Pulmonary artery endothelial cell (primary cell): Measurements from ENCODE around the gene TMEM41A. TPM values are rescaled to one million over a fixed set of nuclear protein-coding genes. Genes with fewer than 3 reads are reported as not detected.
"Not testable (repeated sequence)": the region's sequence is repeated elsewhere in the genome, so short reads cannot be mapped to it uniquely, and the experiment has no call there.

ENCODE experiments used
- DNase-seq: peaks from one replicate; pipeline ENCODE4 v3.0.0-alpha.2; 2011; ENCODE audit warnings: low read depth, low spot score
- total RNA-seq: library from RNA; depleted of rRNA; stranded (reverse); fragments of >200 nt; gene quantifications from 2 replicates; pipeline ENCODE4 v1.2.3, GENCODE V29; 2014

Gene TMEM41A
- total RNA-seq, 1 donor from 2014 or later, result 12.7 TPM

DNA sequence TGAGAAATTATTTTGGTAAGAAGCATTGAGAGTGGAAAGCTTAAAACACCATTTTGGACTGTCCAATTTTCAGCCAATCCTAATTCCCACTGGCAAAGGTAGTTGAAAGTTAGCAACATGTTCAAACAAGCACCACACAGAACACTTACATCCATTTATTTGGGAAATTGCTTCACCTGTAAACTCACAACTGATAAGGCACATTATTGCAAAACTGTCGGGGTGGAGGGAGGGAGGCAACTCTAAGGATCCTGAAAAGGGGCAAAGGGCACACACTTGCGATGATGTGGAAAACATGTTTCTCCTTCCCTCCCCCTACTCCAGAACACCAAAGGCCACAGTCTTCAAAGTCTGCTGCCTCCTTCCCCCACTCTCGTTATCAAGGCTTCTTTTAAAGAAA lies 9.4 kb downstream of the TMEM41A start:
- DNase-seq, result no peak

DNA sequence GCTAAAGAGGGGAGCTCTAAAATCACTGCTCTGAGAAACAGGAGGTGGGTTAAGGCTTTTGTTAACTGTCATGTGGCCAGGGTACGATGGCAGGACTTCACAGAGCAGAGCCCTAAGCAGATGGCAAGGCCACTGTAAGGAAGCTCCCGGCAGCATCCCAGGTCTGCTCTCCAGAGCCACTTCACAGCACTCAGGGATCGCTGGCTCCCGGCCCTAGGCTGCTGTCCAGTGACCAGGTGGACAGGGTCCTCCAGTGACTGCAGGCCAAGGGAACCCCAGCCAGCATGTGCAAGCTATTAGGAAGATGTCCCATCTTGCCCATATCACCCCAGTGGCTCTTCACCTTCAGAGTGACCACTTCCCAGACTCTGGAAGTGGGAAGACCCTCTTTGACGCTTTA lies 10.4 kb downstream of the TMEM41A start:
- no peak for DNase-seq

DNA sequence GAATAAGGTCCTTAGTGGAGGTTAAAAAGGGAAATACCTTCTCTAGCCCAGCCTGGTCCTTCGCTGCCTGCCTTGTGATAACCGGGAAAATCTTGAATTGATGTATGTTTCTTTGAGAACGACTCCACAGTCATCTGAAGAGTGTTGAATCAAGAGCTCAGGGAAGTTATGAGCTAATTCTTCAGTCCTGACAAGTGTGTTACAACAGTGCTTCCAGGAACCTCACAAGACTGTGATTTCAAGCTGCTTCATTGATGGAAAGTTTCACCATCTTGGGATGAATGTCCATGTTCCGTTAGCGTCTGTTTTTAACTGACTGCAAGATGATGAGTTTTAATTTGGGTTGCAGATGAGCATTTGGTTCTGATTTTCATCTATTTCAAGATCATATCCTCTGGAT lies 12.4 kb downstream of the TMEM41A start:
- no peak for DNase-seq

DNA sequence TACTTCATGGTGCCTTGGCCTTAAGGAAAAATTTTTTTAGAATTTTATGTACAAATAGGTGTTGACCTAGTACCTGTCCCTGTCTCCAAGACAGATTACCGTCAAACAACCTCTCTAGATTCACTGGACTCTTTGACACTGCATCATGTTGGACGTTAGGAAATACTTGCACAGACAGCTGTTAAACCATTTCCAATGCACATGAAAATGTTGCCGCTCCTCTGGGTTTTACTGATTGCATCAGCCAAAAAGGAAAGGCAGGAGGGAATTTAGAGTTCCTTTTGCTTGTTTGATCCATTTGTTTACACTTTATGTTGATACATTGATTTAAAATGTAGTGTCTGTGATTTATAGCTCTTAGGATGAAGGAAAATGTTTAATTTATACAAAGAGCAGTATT lies 14.5 kb downstream of the TMEM41A start:
- DNase-seq, result no peak

DNA sequence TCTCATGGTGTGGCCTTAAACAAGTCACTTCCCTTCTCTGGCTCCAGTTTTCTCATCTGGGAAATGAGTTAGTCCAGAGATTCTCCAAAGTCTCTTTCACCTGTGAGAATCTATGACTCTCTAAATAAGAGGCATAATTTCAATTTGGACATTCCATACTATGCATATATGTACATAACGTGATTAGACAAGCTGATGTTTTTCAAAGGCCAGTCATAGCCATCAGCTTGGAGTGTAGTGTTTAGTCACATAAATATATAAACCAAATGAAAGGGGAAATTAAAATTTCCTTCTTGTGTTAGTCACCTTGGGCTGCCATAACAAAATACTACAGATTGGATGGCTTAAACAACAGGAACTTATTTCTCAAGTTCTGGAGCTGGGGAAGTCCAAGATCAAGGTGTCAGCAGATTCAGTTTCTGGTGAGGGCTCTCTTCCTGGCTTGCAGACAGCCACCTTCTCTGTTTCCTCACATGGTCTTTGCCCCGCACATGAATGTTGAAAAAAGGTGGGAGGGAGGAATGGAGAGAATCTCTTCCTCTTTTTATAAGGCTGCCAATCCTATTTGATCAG lies 19.4 kb downstream of the TMEM41A start:
- DNase-seq, result no peak

DNA sequence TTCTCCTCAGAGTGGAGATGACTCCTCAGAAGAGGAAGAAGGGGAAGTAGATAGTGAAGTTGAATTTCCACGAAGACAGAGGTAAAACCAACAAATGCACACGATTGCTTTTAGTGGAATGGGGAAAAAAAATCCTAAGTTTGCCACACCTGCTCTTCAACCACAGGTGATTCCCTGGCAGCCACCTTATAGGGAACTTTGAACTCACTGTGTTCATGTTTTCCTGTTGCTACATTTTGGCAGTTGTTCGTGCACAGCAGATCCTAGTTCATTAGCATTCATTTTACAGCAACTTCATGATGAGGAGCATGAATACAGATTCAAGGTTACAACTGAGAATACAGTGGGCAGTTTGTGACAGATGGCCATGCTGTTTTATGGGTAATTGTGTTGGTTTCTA lies 21.5 kb downstream of the TMEM41A start:
- DNase-seq, result no peak

- not testable (repeated sequence) for DNase-seq
Measured at GRCh38 chr3:185474922-185475321, 23.9 kb downstream of the TMEM41A start.

- no peak for DNase-seq
Measured at GRCh38 chr3:185473290-185473815, 25.5 kb downstream of the TMEM41A start.

GRCh38 chr3:185470323-185470722 lies 28.5 kb downstream of the TMEM41A start:
- no peak for DNase-seq

GRCh38 chr3:185469542-185469941 lies 29.3 kb downstream of the TMEM41A start:
- DNase-seq, result no peak

- not testable (repeated sequence) for DNase-seq
Measured at GRCh38 chr3:185466123-185466522, 32.7 kb downstream of the TMEM41A start.

DNA sequence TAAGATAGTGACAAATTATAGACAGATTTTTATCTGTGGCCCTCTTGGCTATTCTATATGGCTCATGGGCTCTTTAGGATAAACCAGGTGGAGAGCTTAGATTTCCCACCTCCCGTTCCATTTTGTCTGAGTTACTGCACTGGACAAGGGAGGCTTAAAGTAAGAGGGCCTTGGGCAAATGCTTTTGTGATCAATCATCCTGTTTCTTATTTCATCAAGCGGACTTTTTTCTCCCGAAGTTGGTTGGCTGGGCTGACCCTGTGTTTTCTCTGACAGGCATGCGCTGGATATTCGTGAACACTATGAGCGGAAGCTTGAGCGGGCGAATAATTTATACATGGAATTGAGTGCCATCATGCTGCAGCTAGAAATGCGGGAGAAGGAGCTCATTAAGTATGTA lies 33.4 kb downstream of the TMEM41A start:
- no peak for DNase-seq

- DNase-seq, result no peak
Measured at GRCh38 chr3:185460719-185461350, 38.0 kb downstream of the TMEM41A start.

DNA sequence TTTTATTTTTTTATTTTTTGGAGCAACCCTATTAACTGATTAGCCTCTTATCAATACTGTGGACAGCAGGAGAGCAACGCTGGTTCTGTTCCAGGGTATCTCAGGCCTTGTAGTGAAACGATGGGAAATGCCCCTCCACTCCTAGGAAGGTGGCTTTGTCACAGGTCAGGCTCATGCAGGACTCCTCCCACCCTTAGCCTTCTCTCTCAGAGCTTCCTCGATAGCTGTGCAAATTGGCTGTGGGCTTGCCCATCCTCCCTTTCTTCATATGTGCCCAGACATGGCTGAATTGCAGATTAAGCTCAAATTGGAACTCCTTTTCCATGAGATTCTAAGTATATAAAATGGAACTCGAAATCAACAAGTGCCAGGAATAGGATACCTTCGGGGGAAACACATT lies 38.5 kb downstream of the TMEM41A start:
- DNase-seq, result no peak

DNA sequence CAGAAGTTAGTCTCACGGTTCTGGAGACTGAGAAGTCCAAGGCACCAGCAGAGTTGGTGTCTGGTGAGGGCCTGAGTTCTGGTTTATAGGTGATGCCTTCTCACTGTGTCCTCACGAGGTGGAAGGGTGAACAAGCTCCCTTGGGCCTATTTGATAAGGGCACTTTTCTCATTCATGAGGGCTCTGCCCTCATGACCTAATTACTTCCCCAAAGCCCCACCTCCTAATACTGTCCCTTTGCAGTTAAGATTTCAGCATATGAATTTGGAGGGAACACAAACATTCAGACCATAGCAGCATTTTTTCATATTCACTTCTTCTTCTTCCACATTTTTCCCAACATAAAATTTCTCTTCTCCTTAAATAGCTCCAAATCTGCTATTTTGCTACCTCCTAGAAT lies 41.5 kb downstream of the TMEM41A start:
- DNase-seq, result no peak

DNA sequence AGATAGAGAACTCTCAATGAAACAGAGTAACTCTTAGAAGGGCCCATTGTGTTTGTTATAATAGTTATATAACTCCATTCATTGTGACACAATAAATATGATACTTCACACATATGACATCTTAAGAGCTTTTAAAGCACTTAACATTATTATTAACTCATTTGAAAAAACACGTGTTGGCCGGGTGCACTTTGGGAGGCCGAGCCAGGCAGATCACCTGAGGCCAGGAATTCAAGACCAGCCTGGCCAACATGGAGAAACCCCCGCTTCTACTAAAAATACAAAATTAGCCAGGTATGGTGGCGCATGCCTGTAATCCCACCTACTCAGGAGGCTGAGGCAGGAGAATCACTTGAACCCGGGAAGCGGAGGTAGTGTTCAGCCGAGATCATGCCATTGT lies 47.4 kb downstream of the TMEM41A start:
- DNase-seq, result not testable (repeated sequence)

DNA sequence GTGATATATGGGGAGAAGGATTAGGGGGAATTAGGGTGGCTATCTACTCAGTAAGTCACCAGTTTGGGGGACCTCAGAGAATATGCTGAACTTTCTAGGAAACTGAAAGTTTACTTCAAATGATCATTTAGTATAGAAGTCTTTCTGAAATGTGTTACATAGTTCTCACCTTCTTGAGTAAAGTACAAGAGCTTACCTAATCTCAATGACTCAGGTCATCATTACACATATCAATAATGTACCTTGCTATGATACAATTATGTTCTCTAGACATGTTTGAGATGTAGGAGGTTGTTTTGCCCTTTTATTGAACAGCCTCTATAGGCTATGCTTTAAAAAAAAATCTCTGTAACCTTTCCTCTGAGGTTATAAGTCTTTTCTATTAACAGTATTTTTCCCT lies 50.7 kb downstream of the TMEM41A start:
- no peak for DNase-seq

- no peak for DNase-seq
Measured at GRCh38 chr3:185444329-185444728, 54.5 kb downstream of the TMEM41A start.

DNA sequence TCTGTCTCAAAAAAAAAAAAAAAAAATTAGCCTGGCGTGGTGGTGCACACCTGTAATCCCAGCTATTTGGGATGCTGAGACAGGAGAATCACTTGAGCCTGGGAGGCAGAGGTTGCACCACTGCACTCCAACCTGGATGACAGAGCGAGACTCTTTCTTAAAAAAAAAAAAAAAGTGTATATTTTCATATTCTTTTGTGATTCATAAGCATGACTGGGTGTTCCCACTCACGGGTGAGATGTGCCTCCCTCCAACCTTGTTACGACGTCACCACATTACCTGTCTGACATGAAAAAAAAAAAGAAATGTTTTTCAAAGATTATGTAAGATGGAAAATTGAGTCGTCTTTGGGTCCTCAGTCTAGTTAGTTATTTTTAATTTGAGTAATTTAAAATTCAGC lies 56.8 kb downstream of the TMEM41A start:
- DNase-seq, result no peak

- DNase-seq, result no peak
Measured at GRCh38 chr3:185439745-185440466, 58.9 kb downstream of the TMEM41A start.
